KBM-7 (cell line): ENCODE results near the gene FJX1.
"Not testable (repeated sequence)": the region's sequence is repeated elsewhere in the genome, so short reads cannot be mapped to it uniquely, and the experiment has no call there.

ENCODE experiments used
- DNase-seq: peaks from one replicate; pipeline ENCODE4 v3.0.0-alpha.2; 2015
- in situ Hi-C: fragments of 300-500 bp; cut with MboI; formaldehyde crosslinking; loops from 2 replicates; pipeline ENCODE4 v1.14.3; 2020; ENCODE audit warnings: low sequenced_read_pairs, low pct_unique_long_range_greater_than_20kb, mixed read lengths

FJX1 gene

GRCh38 chr11:35623621-35624168, 5.4 kb downstream of the FJX1 start:
- in situ Hi-C loops: loop anchor here (25.0 kb wide), 3 partner anchors 514 to 864 kb away; no protein-coding TSS in a partner anchor
- DNase-seq: peak; percentile 54

GRCh38 chr11:35624316-35624715, 6.1 kb downstream of the FJX1 start:
- in situ Hi-C loops: loop anchor here (25.0 kb wide), 3 partner anchors 513 to 863 kb away; no protein-coding TSS in a partner anchor
- no peak for DNase-seq

GRCh38 chr11:35624781-35625180, 6.5 kb downstream of the FJX1 start:
- in situ Hi-C loops: loop anchor here (25.0 kb wide), 3 partner anchors 513 to 863 kb away; no protein-coding TSS in a partner anchor
- DNase-seq: no peak

GRCh38 chr11:35626501-35626900, 8.2 kb downstream of the FJX1 start:
- no peak for DNase-seq
- in situ Hi-C loops: no loop called here

GRCh38 chr11:35629511-35629910, 11.3 kb downstream of the FJX1 start:
- in situ Hi-C loops: no loop called here
- DNase-seq: no peak

GRCh38 chr11:35629914-35630313, 11.7 kb downstream of the FJX1 start:
- in situ Hi-C loops: no loop called here
- DNase-seq: no peak

GRCh38 chr11:35631891-35632290, 13.6 kb downstream of the FJX1 start:
- no peak for DNase-seq
- in situ Hi-C loops: no loop called here

GRCh38 chr11:35632301-35632700, 14.0 kb downstream of the FJX1 start:
- no peak for DNase-seq
- in situ Hi-C loops: no loop called here

GRCh38 chr11:35633827-35634423, 15.7 kb downstream of the FJX1 start:
- DNase-seq: no peak
- in situ Hi-C loops: no loop called here

GRCh38 chr11:35635933-35636332, 17.7 kb downstream of the FJX1 start:
- in situ Hi-C loops: no loop called here
- no peak for DNase-seq

- DNase-seq: no peak
Observed at GRCh38 chr11:35639591-35640179, 21.4 kb downstream of the FJX1 start.

GRCh38 chr11:35641171-35641897, 23.1 kb downstream of the FJX1 start:
- in situ Hi-C loops: no loop called here
- DNase-seq: no peak

More at GRCh38 chr11:35639591-35640179, 21.4 kb downstream of the FJX1 start:
- in situ Hi-C loops: no loop called here

- in situ Hi-C loops: no loop called here
- DNase-seq: no peak
Observed at GRCh38 chr11:35641964-35642363, 23.7 kb downstream of the FJX1 start.

- no peak for DNase-seq
- in situ Hi-C loops: no loop called here
Observed at GRCh38 chr11:35647421-35648093, 29.3 kb downstream of the FJX1 start.

GRCh38 chr11:35650006-35650405, 31.7 kb downstream of the FJX1 start:
- in situ Hi-C loops: no loop called here
- DNase-seq: no peak

GRCh38 chr11:35650467-35650866, 32.2 kb downstream of the FJX1 start:
- in situ Hi-C loops: no loop called here
- no peak for DNase-seq

GRCh38 chr11:35651263-35651662, 33.0 kb downstream of the FJX1 start:
- no peak for DNase-seq
- in situ Hi-C loops: no loop called here

- DNase-seq, in situ Hi-C loops: not testable (repeated sequence)
Observed at GRCh38 chr11:35652786-35653185, 34.5 kb downstream of the FJX1 start.

- no peak for DNase-seq
- in situ Hi-C loops: no loop called here
Observed at GRCh38 chr11:35654711-35655110, 36.5 kb downstream of the FJX1 start.

GRCh38 chr11:35655254-35655653, 37.0 kb downstream of the FJX1 start:
- in situ Hi-C loops: no loop called here
- no peak for DNase-seq
